HepG2 (cell line): ENCODE results near the gene L3MBTL1. TPM values are rescaled to one million over a fixed set of nuclear protein-coding genes. Genes with fewer than 3 reads are reported as not detected.
A peak's percentile ranks its signal among the peaks of the same experiment; 100 is the strongest.

Experiments used
- BCL6 ChIP-seq: IDR thresholded peaks from 2 replicates; pipeline ENCODE4 v1.6.1; 2016; ENCODE audit warnings: missing genetic modification reagents, missing compliant biosample characterization
- CENPT ChIP-seq: sonication (generic); formaldehyde crosslinking; IDR thresholded peaks from 2 replicates; pipeline ENCODE4 v1.8.0; 2022; ENCODE audit warnings: low read depth, mild to moderate bottlenecking, moderate library complexity, missing genetic modification reagents
- HIVEP1 ChIP-seq: sonication (generic); formaldehyde crosslinking; IDR thresholded peaks from 2 replicates; pipeline ENCODE4 v1.4.0; 2020; ENCODE audit warnings: mild to moderate bottlenecking, missing genetic modification reagents
- HMGXB4 ChIP-seq, 2 experiments: sonication (generic) in 1 of 2; formaldehyde crosslinking in 1 of 2; IDR thresholded peaks; 2 replicates each; pipeline versions ENCODE4 v1.4.0 to v1.6.1; 2018 to 2020; ENCODE audit warnings: missing genetic modification reagents in 2 of 2, borderline replicate concordance in 1 of 2, low read depth in 1 of 2, mild to moderate bottlenecking in 1 of 2, missing biosample characterization in 1 of 2
- JUN ChIP-seq: sonication (generic); formaldehyde crosslinking; IDR thresholded peaks from 2 replicates; pipeline ENCODE4 v1.4.0; 2020; ENCODE audit warnings: mild to moderate bottlenecking, missing genetic modification reagents
- PHF20 ChIP-seq: sonication (generic); formaldehyde crosslinking; IDR thresholded peaks from 2 replicates; pipeline ENCODE4 v1.5.0; 2020; ENCODE audit warnings: mild to moderate bottlenecking, missing genetic modification reagents
- PPARG ChIP-seq: conservative IDR thresholded peaks from 2 replicates; pipeline ENCODE4 v1.6.1; 2016; ENCODE audit warnings: missing biosample characterization, missing genetic modification reagents
- RAD51 ChIP-seq: fragments of 450-650 bp; IDR thresholded peaks from 2 replicates; pipeline ENCODE4 v1.6.1; 2016; ENCODE audit warnings: borderline replicate concordance
- SOX13 ChIP-seq, 3 experiments: fragments of 450-650 bp in 1 of 3; sonication (generic) in 1 of 3; formaldehyde crosslinking in 1 of 3; IDR thresholded peaks in 2 of 3; conservative IDR thresholded peaks in 1 of 3; 2 replicates each; pipeline versions ENCODE4 v1.5.0 to v1.6.1; 2016 to 2020; ENCODE audit warnings: antibody characterized with exemption in 1 of 3, mild to moderate bottlenecking in 1 of 3, missing compliant biosample characterization in 1 of 3, missing genetic modification reagents in 1 of 3, moderate library complexity in 1 of 3
- ZBTB33 ChIP-seq: sonication (generic); formaldehyde crosslinking; IDR thresholded peaks from 2 replicates; pipeline ENCODE4 v1.4.0; 2020; ENCODE audit warnings: missing genetic modification reagents
- ZBTB49 ChIP-seq: sonication (generic); formaldehyde crosslinking; IDR thresholded peaks from 2 replicates; pipeline ENCODE4 v1.4.0; 2020; ENCODE audit warnings: missing genetic modification reagents, borderline replicate concordance
- ZFP36 ChIP-seq: fragments of 150-350 bp; IDR thresholded peaks from 2 replicates; pipeline ENCODE4 v1.6.1; 2018; ENCODE audit warnings: borderline replicate concordance, low read length, low read depth; ENCODE audit not compliant: partially characterized antibody
- ZNF230 ChIP-seq: sonication (generic); formaldehyde crosslinking; IDR thresholded peaks from 2 replicates; pipeline ENCODE4 v1.4.0; 2020; ENCODE audit warnings: mild to moderate bottlenecking, missing genetic modification reagents
- ZNF280D ChIP-seq: sonication (generic); formaldehyde crosslinking; IDR thresholded peaks from 2 replicates; pipeline ENCODE4 v1.5.1; 2020; ENCODE audit warnings: mild to moderate bottlenecking, missing genetic modification reagents
- ZNF383 ChIP-seq: sonication (generic); formaldehyde crosslinking; IDR thresholded peaks from 2 replicates; pipeline ENCODE4 v1.4.0; 2020; ENCODE audit warnings: missing genetic modification reagents, mild to moderate bottlenecking, borderline replicate concordance
- ZNF564 ChIP-seq: sonication (generic); formaldehyde crosslinking; IDR thresholded peaks from 2 replicates; pipeline ENCODE4 v1.8.1; 2023; ENCODE audit warnings: mild to moderate bottlenecking, missing genetic modification reagents
- ZNF629 ChIP-seq: sonication (generic); formaldehyde crosslinking; conservative IDR thresholded peaks from 2 replicates; pipeline ENCODE4 v1.5.0; 2020; ENCODE audit warnings: missing genetic modification reagents
- ZSCAN29 ChIP-seq: sonication (generic); formaldehyde crosslinking; conservative IDR thresholded peaks from 2 replicates; pipeline ENCODE4 v1.4.0; 2020; ENCODE audit warnings: mild to moderate bottlenecking, missing genetic modification reagents
- polyA plus RNA-seq, 8 experiments: library from polyadenylated mRNA; depleted of rRNA in 3 of 8; stranded (reverse) in 7 of 8; unstranded in 1 of 8; fragments of >200 nt; fragmentation: Illumina TruSeq in 4 of 8; extraction: Trizol in 4 of 8; gene quantifications; 2 replicates each; pipeline versions ENCODE4 v1.2.1 to v1.2.3, GENCODE V29; 2011 to 2016; ENCODE audit warnings: low read depth in 4 of 8, missing spikeins in 1 of 8, mixed read lengths in 1 of 8; ENCODE audit not compliant: insufficient read depth in 1 of 8
- total RNA-seq, 5 experiments: library from RNA; depleted of rRNA; stranded (reverse); fragments of >200 nt; fragmentation: Illumina TruSeq; extraction: Trizol; gene quantifications; 2 replicates each; pipeline ENCODE4 v1.2.3, GENCODE V29; 2016; ENCODE audit warnings: low read depth in 1 of 5

L3MBTL1 gene
- total and polyA plus RNA-seq, 2 of the 13 experiments (the other 11 are each of a cell fraction or from before 2014, with no cell fraction given): 9.0 to 17.8 TPM

GRCh38 chr20:43537921-43538877 is 30.7 kb downstream of the L3MBTL1 start (continued):
- TF ChIP-seq HMGXB4 (CRISPR knock-in tag; IDR thresholded peaks at IDR 0.05; ENCODE audit: borderline replicate concordance in 1 of 2, low read depth in 1 of 2): peak; percentile 36 to 56; a peak in 3 of 4 replicates
- peak; percentile 45; the same call in 1 of the 2 replicates for TF ChIP-seq PPARG (CRISPR knock-in tag)
- no peak for TF ChIP-seq ZNF564 (CRISPR knock-in tag)
- TF ChIP-seq BCL6: peak; percentile 67
- TF ChIP-seq JUN (CRISPR knock-in tag): no peak
- TF ChIP-seq RAD51: no peak
- no peak for TF ChIP-seq ZNF280D (CRISPR knock-in tag)
- no peak for TF ChIP-seq ZBTB49 (CRISPR knock-in tag)
- no peak for TF ChIP-seq PHF20 (CRISPR knock-in tag)
- no peak for TF ChIP-seq ZFP36
- TF ChIP-seq ZSCAN29: 0 out of 2 replicates have a peak, but pooled peaks have one; percentile 54
- peak; percentile 67; the same call in 1 of the 2 replicates for TF ChIP-seq ZNF230 (CRISPR knock-in tag)
- no peak; the same call in 1 of the 2 replicates for TF ChIP-seq CENPT (CRISPR knock-in tag)
- TF ChIP-seq ZNF629 (CRISPR knock-in tag): peak; percentile 68
- no peak for TF ChIP-seq ZBTB33
- TF ChIP-seq SOX13 (IDR thresholded peaks at IDR 0.05): no peak
- TF ChIP-seq SOX13 (CRISPR knock-in tag; conservative IDR thresholded peaks at IDR 0.05 in 1 of 2, IDR thresholded peaks at IDR 0.05 in 1 of 2): no peak
- TF ChIP-seq ZNF383: no peak
- TF ChIP-seq HIVEP1 (CRISPR knock-in tag): 0 out of 2 replicates have a peak, but pooled peaks have one; percentile 36
